LHCN-M2 (cell line): Measurements from ENCODE around the gene SSTR3. TPM values are rescaled to one million over a fixed set of nuclear protein-coding genes. Genes with fewer than 3 reads are reported as not detected.

ENCODE experiments used
- total RNA-seq: library from RNA; depleted of rRNA; stranded (reverse); fragments of >200 nt; gene quantifications from 2 replicates; pipeline ENCODE4 v1.2.3, GENCODE V29; 2014; rRNA removed

The SSTR3 gene
- total RNA-seq, 1 experiment from 2014 or later: not detected

Other genes with a start within 250 kb of the SSTR3 start
- gene TST, start 193.0 kb downstream of the SSTR3 start, total RNA-seq: 17.6 and 18.4 TPM in 2 replicates
- 46.4 and 61.3 TPM in 2 replicates for gene MPST, start 192.7 kb downstream of the SSTR3 start, total RNA-seq
- gene KCTD17, start 160.7 kb downstream of the SSTR3 start, total RNA-seq: 34.0 and 35.1 TPM in 2 replicates
- not detected in 2 replicates for gene TMPRSS6, start 102.8 kb downstream of the SSTR3 start, total RNA-seq
- not detected in 2 replicates for gene IL2RB, start 62.6 kb downstream of the SSTR3 start, total RNA-seq
- gene C1QTNF6, start 24.2 kb downstream of the SSTR3 start, total RNA-seq: 2.2 and 3.2 TPM in 2 replicates
- 0.69 and 1.1 TPM in 2 replicates for gene RAC2, start 31.8 kb upstream of the SSTR3 start, total RNA-seq
- gene CYTH4, start 70.0 kb upstream of the SSTR3 start, total RNA-seq: not detected in 2 replicates
- gene ELFN2, start 215.0 kb upstream of the SSTR3 start, total RNA-seq: 0.17 and 0.32 TPM in 2 replicates